B cell (primary cell): Measurements from ENCODE around the gene SLC6A7. TPM values are rescaled to one million over a fixed set of nuclear protein-coding genes. Genes with fewer than 3 reads are reported as not detected.

Experiments used
- ATAC-seq: fragments of 200-7000 bp; cut with Tn5 transposase; one replicate; pipeline ENCODE4 v1.10.0; 2021; ENCODE audit warnings: low read depth, mild to moderate bottlenecking, moderate number of reproducible peaks, moderate library complexity
- CTCF ChIA-PET: fragments of 350-600 bp; sonication (Branson Sonifier 250); formaldehyde crosslinking; loops from one replicate; lab custom pipeline; 2021; ENCODE audit warnings: antibody characterized with exemption, inconsistent platforms; lab: Charles Lee
- POLR2A ChIA-PET: fragments of 350-600 bp; sonication (Branson Sonifier 250); formaldehyde crosslinking; loops from one replicate; lab custom pipeline; 2021; ENCODE audit warnings: antibody characterized with exemption; lab: Charles Lee
- DNase-seq: peaks from one replicate; pipeline ENCODE4 v3.0.0; 2013
- H2AFZ ChIP-seq: 2 replicates; pipeline ENCODE4 v1.6.1; 2012; ENCODE audit warnings: mild to moderate bottlenecking, low read depth, low read length; ENCODE audit not compliant: insufficient read depth, poor library complexity, severe bottlenecking
- H3K27ac ChIP-seq, 2 donors: 1 replicate in 1 of 2; 2 replicates in 1 of 2; pipeline ENCODE4 v1.5.1; 2012 to 2013; ENCODE audit warnings: low read length in 2 of 2, mild to moderate bottlenecking in 2 of 2, moderate library complexity in 1 of 2
- H3K27me3 ChIP-seq, 4 experiments: fragments of 200-600 bp in 1 of 4; sonication (generic) in 1 of 4; replicated peaks in 1 of 4; 1 replicate in 2 of 4; 2 replicates in 2 of 4; pipeline versions ENCODE4 v1.6.1 to v1.7.0; 2013 to 2016; ENCODE audit warnings: low read length in 3 of 4, mild to moderate bottlenecking in 2 of 4, mixed read lengths in 1 of 4, moderate library complexity in 1 of 4; ENCODE audit not compliant: insufficient read depth in 4 of 4, control insufficient read depth in 3 of 4; ENCODE audit errors: control extremely low read depth in 1 of 4
- H3K36me3 ChIP-seq, 2 experiments: replicated peaks in 1 of 2; 1 replicate in 1 of 2; 2 replicates in 1 of 2; pipeline versions ENCODE4 v1.6.1 to v1.7.1; 2013; ENCODE audit warnings: low read length in 1 of 2; ENCODE audit not compliant: insufficient read depth in 2 of 2, control insufficient read depth in 1 of 2; ENCODE audit errors: control extremely low read depth in 1 of 2, extremely low read depth in 1 of 2
- H3K4me1 ChIP-seq, 2 donors: fragments of 200-600 bp in 1 of 2; sonication (generic) in 1 of 2; 1 replicate in 1 of 2; 2 replicates in 1 of 2; pipeline versions ENCODE4 v1.5.1 to v1.6.1; 2013 to 2017; ENCODE audit warnings: low read length in 2 of 2; ENCODE audit not compliant: control insufficient read depth in 2 of 2, insufficient read depth in 2 of 2
- H3K4me2 ChIP-seq: replicated peaks from 2 replicates; pipeline ENCODE3; 2012; ENCODE audit warnings: mild to moderate bottlenecking, low read depth, low read length; ENCODE audit not compliant: poor library complexity, severe bottlenecking
- H3K4me3 ChIP-seq, 5 experiments: fragments of 200-600 bp in 1 of 5; sonication (generic) in 1 of 5; 1 replicate in 3 of 5; 2 replicates in 2 of 5; pipeline versions ENCODE4 v1.5.1 to v1.7.0; 2011 to 2016; ENCODE audit warnings: low read length in 4 of 5, mild to moderate bottlenecking in 4 of 5, low read depth in 2 of 5, control low read depth in 1 of 5, moderate library complexity in 1 of 5; ENCODE audit not compliant: insufficient read depth in 1 of 5; ENCODE audit errors: control extremely low read depth in 1 of 5, extremely low read depth in 1 of 5
- H3K79me2 ChIP-seq: fragments of 200-600 bp; sonication (generic); one replicate; pipeline ENCODE4 v1.6.0; 2016; ENCODE audit warnings: low read length; ENCODE audit not compliant: control insufficient read depth, insufficient read depth
- H3K9ac ChIP-seq: fragments of 200-600 bp; sonication (generic); 2 replicates; pipeline ENCODE4 v1.6.1; 2017; ENCODE audit warnings: mild to moderate bottlenecking, low read length, moderate library complexity
- H3K9me3 ChIP-seq, 3 donors: one replicate each; pipeline versions ENCODE4 v1.6.1 to v1.7.1; 2013; ENCODE audit warnings: low read length in 2 of 3; ENCODE audit not compliant: control insufficient read depth in 2 of 3, insufficient read depth in 1 of 3; ENCODE audit errors: control extremely low read depth in 1 of 3
- H4K20me1 ChIP-seq: 2 replicates; pipeline ENCODE4 v1.6.0; 2012; ENCODE audit warnings: mild to moderate bottlenecking, low read length; ENCODE audit not compliant: insufficient read depth, control insufficient read depth, poor library complexity, severe bottlenecking
- H3K27ac Mint-ChIP-seq: one replicate; pipeline ENCODE4 v1.8.0; 2021; ENCODE audit warnings: mixed read lengths
- H3K27me3 Mint-ChIP-seq: one replicate; pipeline ENCODE4 v1.8.0; 2021; ENCODE audit warnings: mixed read lengths
- H3K4me1 Mint-ChIP-seq: one replicate; pipeline ENCODE4 v1.8.0; 2021; ENCODE audit warnings: mixed read lengths
- H3K4me3 Mint-ChIP-seq: one replicate; pipeline ENCODE4 v1.8.0; 2021; ENCODE audit warnings: mixed read lengths
- H3K9me3 Mint-ChIP-seq: one replicate; pipeline ENCODE4 v1.8.0; 2022; ENCODE audit warnings: mixed read lengths; ENCODE audit not compliant: insufficient read depth
- EZH2 ChIP-seq: IDR thresholded peaks from 2 replicates; pipeline ENCODE4 v1.6.1; 2012; ENCODE audit warnings: borderline replicate concordance, low read depth, mild to moderate bottlenecking, moderate library complexity, low read length; ENCODE audit not compliant: insufficient read depth, poor library complexity, severe bottlenecking
- WGBS: methylation state at CpG from one replicate; pipeline ENCODE4 v1.1.5; 2013; ENCODE audit warnings: missing lambda C conversion rate; ENCODE audit not compliant: insufficient coverage; 5-methylcytosine and 5-hydroxymethylcytosine counted together
- intact Hi-C: fragments of 100-400 bp; cut with micrococcal nuclease; formaldehyde crosslinking; loops from one replicate; pipeline ENCODE4 v1.10.0; 2022
- polyA plus RNA-seq: library from polyadenylated mRNA; depleted of rRNA; stranded (reverse); fragments of >200 nt; gene quantifications from 2 replicates; pipeline ENCODE4 v1.2.3, GENCODE V29; 2012
- total RNA-seq, 2 donors: library from RNA; stranded (reverse); fragments of 120-200 nt in 1 of 2; gene quantifications; 1 replicate in 1 of 2; 2 replicates in 1 of 2; pipeline versions ENCODE4 v1.2.3 to v1.2.4, GENCODE V29; 2013 to 2022
- TF ChIP-seq, protein P1 (sequence below): fragments of 200-600 bp; IDR thresholded peaks from one replicate; pipeline ENCODE4 v1.8.0; 2022; ENCODE audit warnings: antibody characterized with exemption, mild to moderate bottlenecking

Gene SLC6A7
- total and polyA plus RNA-seq, 2 donors (not counting 1 experiment from before 2014, with no cell fraction given): not detected

- Histone ChIP-seq H3K27ac (no peak overlapping the region), H3K79me2 (no peaks in the 10 kb centered on the region), H3K4me2 (peak overlapping the region; percentile 65), H3K27me3 (peaks cover 0 to 19% (median 0%) of the 10 kb centered on the region in 4 experiments), H4K20me1 (no peaks in the 10 kb centered on the region), H3K4me1 (peaks cover 7 to 11% of the 10 kb centered on the region in 2 donors), H3K9ac (no peak overlapping the region), H3K4me3 (no peak overlapping the region), H3K36me3 (no peaks in the 10 kb centered on the region), H2AFZ (peak overlapping the region; percentile 54), H3K9me3 (peaks cover 0 to 5% (median 0%) of the 10 kb centered on the region in 3 donors)
- ChIA-PET POLR2A (no interaction called here), CTCF (no interaction called here)
- no peak for DNase-seq
- Mint-ChIP-seq H3K27me3 (peaks cover 21% of the 10 kb centered on the region), H3K4me3 (no peak overlapping the region), H3K9me3 (no peaks in the 10 kb centered on the region), H3K4me1 (peaks cover 6% of the 10 kb centered on the region), H3K27ac (no peak overlapping the region)
- 59% methylated on average over 18 of the region's 19 CpGs for WGBS
- no peak for ATAC-seq
- intact Hi-C loops: no loop called here
- TF ChIP-seq EZH2: no peak
- TF ChIP-seq, protein P1, sequence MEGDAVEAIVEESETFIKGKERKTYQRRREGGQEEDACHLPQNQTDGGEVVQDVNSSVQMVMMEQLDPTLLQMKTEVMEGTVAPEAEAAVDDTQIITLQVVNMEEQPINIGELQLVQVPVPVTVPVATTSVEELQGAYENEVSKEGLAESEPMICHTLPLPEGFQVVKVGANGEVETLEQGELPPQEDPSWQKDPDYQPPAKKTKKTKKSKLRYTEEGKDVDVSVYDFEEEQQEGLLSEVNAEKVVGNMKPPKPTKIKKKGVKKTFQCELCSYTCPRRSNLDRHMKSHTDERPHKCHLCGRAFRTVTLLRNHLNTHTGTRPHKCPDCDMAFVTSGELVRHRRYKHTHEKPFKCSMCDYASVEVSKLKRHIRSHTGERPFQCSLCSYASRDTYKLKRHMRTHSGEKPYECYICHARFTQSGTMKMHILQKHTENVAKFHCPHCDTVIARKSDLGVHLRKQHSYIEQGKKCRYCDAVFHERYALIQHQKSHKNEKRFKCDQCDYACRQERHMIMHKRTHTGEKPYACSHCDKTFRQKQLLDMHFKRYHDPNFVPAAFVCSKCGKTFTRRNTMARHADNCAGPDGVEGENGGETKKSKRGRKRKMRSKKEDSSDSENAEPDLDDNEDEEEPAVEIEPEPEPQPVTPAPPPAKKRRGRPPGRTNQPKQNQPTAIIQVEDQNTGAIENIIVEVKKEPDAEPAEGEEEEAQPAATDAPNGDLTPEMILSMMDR: no peak
Measured at GRCh38 chr5:150208187-150209098, 18.6 kb downstream of the SLC6A7 start.

- no peaks in the 10 kb centered on the region for H3K9me3 Mint-ChIP-seq
- intact Hi-C loops: no loop called here
- ATAC-seq: peak; percentile 24
- Histone ChIP-seq H3K4me1 (peaks cover 7 to 11% of the 10 kb centered on the region in 2 donors), H3K9ac (no peak overlapping the region), H2AFZ (peak overlapping the region; percentile 54), H3K4me2 (peak overlapping the region; percentile 65), H3K9me3 (peaks cover 0 to 5% (median 0%) of the 10 kb centered on the region in 3 donors), H3K4me3 (peak overlapping the region in 1 of 5 experiments; percentile 5), H3K79me2 (no peaks in the 10 kb centered on the region), H3K27ac (no peak overlapping the region), H3K27me3 (peaks cover 0 to 19% (median 0%) of the 10 kb centered on the region in 4 experiments), H4K20me1 (no peaks in the 10 kb centered on the region), H3K36me3 (no peaks in the 10 kb centered on the region)
- CTCF ChIA-PET: no interaction called here
- H3K27ac Mint-ChIP-seq: no peak overlapping the region
- peaks cover 6% of the 10 kb centered on the region for H3K4me1 Mint-ChIP-seq
- H3K4me3 Mint-ChIP-seq: peak overlapping the region; percentile 45
- H3K27me3 Mint-ChIP-seq: peaks cover 21% of the 10 kb centered on the region
- 7% methylated on average over 21 of the region's 21 CpGs for WGBS
- TF ChIP-seq, protein P1: no peak
- no peak for TF ChIP-seq EZH2
- POLR2A ChIA-PET: no interaction called here
- peak; percentile 11 for DNase-seq
Measured at GRCh38 chr5:150209099-150209635, 19.3 kb downstream of the SLC6A7 start.
